Mucosa of gallbladder (tissue), 1 donor: ENCODE measurements around the gene DLG1. TPM values are rescaled to one million over a fixed set of nuclear protein-coding genes. Genes with fewer than 3 reads are reported as not detected.

Experiments
- DNase-seq: peaks from one replicate; pipeline ENCODE4 v3.0.0-alpha.2; 2020; ENCODE audit warnings: low spot score
- total RNA-seq: library from RNA; stranded (reverse); gene quantifications from one replicate; pipeline ENCODE4 v1.2.1, GENCODE V29; 2021
- donor health status: DM: no; HTN: no; CAD: no.

The DLG1 gene
- total RNA-seq, 1 donor from 2014 or later = 90.0 TPM

- no peak for DNase-seq
These were observed 124.8 kb downstream of the DLG1 start for GRCh38 chr3:197173620-197174019.

GRCh38 chr3:197171481-197172067 lies 126.8 kb downstream of the DLG1 start:
- DNase-seq = no peak

GRCh38 chr3:197169028-197169427 lies 129.4 kb downstream of the DLG1 start:
- DNase-seq = no peak

GRCh38 chr3:197168606-197169005 lies 129.8 kb downstream of the DLG1 start:
- no peak for DNase-seq

GRCh38 chr3:197168063-197168462 lies 130.3 kb downstream of the DLG1 start:
- DNase-seq = no peak

- no peak for DNase-seq
These were observed 130.9 kb downstream of the DLG1 start for GRCh38 chr3:197167549-197167948.

GRCh38 chr3:197165890-197166289 lies 132.5 kb downstream of the DLG1 start:
- no peak for DNase-seq

GRCh38 chr3:197155046-197155445 lies 143.4 kb downstream of the DLG1 start:
- no peak for DNase-seq

GRCh38 chr3:197151580-197151979 lies 146.8 kb downstream of the DLG1 start:
- DNase-seq = peak; percentile 44

GRCh38 chr3:197149528-197149927 lies 148.9 kb downstream of the DLG1 start:
- no peak for DNase-seq

- no peak for DNase-seq
These were observed 154.2 kb downstream of the DLG1 start for GRCh38 chr3:197144188-197144587.

GRCh38 chr3:197139586-197139985 lies 158.8 kb downstream of the DLG1 start:
- no peak for DNase-seq

GRCh38 chr3:197137751-197138150 lies 160.7 kb downstream of the DLG1 start:
- no peak for DNase-seq

GRCh38 chr3:197136744-197137143 lies 161.7 kb downstream of the DLG1 start:
- no peak for DNase-seq

- DNase-seq = no peak
These were observed 163.2 kb downstream of the DLG1 start for GRCh38 chr3:197135212-197135611.

GRCh38 chr3:197132916-197133530 lies 165.4 kb downstream of the DLG1 start:
- no peak for DNase-seq

- DNase-seq = no peak
These were observed 172.8 kb downstream of the DLG1 start for GRCh38 chr3:197125636-197126035.

GRCh38 chr3:197124713-197125112 lies 173.7 kb downstream of the DLG1 start:
- no peak for DNase-seq

- no peak for DNase-seq
These were observed 176.0 kb downstream of the DLG1 start for GRCh38 chr3:197122394-197122793.

GRCh38 chr3:197117114-197117513 lies 181.3 kb downstream of the DLG1 start:
- no peak for DNase-seq

- no peak for DNase-seq
These were observed 184.4 kb downstream of the DLG1 start for GRCh38 chr3:197114007-197114406.

GRCh38 chr3:197111685-197112084 lies 186.7 kb downstream of the DLG1 start:
- DNase-seq = no peak

- DNase-seq = no peak
These were observed 192.6 kb downstream of the DLG1 start for GRCh38 chr3:197105786-197106185.

GRCh38 chr3:197104738-197105137 lies 193.7 kb downstream of the DLG1 start:
- no peak for DNase-seq
